NCI-H526 (cell line): Measurements from ENCODE around the gene ZC3H12D.
"Not testable (repeated sequence)": the region's sequence is repeated elsewhere in the genome, so short reads cannot be mapped to it uniquely, and the experiment has no call there.

Experiments used
- DNase-seq, 2 experiments: peaks; one replicate each; lab custom pipeline; 2025; lab: John Stamatoyannopoulos, UW

The ZC3H12D gene

GRCh38 chr6:149484733-149485700, at the start of gene ZC3H12D:
Gene ZC3H12D, minus strand, starts transcription at chr6:149485014. Its CDS starts 10,471 bp downstream, at chr6:149474543.
- no peak for DNase-seq

DNA sequence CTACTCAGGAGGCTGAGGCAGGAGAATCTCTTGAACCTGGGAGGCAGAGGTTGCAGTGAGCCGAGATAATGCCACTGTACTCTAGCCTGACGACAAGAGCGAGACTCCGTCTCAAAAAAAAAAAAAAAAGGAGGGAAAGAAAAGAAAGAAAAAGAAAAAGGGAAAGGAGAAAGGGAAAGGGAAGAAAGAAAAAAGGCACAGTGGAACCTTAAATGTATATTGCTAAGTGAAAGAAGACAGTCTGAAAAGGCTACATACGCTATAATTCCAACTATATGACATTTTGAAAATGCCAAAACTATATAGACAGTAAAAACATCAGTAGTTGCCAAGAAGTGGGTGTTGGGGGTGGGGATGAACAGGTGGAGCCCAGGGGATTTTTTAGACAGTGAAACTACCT, 44.8 kb upstream of the ZC3H12D start:
- DNase-seq: no peak

- no peak for DNase-seq
These were observed 30.7 kb upstream of the ZC3H12D start for GRCh38 chr6:149515494-149515893.

GRCh38 chr6:149513915-149514314, 29.1 kb upstream of the ZC3H12D start:
- no peak for DNase-seq

GRCh38 chr6:149510793-149511512, 26.1 kb upstream of the ZC3H12D start:
- DNase-seq: no peak

- DNase-seq: no peak
These were observed 23.7 kb upstream of the ZC3H12D start for GRCh38 chr6:149508485-149508884.

- DNase-seq: no peak
These were observed 19.1 kb upstream of the ZC3H12D start for GRCh38 chr6:149503872-149504271.

- DNase-seq: no peak
These were observed 18.5 kb upstream of the ZC3H12D start for GRCh38 chr6:149503276-149503675.

- no peak for DNase-seq
These were observed 17.0 kb upstream of the ZC3H12D start for GRCh38 chr6:149501768-149502167.

DNA sequence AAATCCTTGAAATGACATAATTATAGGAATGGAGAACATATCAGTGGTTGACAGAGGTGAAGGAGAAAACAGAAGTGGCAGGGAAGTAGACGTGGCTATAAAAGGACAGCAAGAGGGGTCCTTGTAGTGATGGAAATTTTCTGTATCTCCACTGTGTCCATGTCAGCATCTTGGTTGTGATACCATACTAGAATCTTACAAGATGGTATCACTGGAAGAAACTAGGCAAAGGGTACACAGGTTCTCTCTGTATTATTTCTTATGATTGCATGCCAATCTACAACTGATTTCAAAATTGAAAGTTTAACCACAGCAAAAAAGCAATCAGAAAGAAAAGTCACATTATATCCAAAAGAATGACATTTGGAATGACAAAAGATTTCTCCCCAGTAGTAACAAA, 16.4 kb upstream of the ZC3H12D start:
- DNase-seq: no peak

DNA sequence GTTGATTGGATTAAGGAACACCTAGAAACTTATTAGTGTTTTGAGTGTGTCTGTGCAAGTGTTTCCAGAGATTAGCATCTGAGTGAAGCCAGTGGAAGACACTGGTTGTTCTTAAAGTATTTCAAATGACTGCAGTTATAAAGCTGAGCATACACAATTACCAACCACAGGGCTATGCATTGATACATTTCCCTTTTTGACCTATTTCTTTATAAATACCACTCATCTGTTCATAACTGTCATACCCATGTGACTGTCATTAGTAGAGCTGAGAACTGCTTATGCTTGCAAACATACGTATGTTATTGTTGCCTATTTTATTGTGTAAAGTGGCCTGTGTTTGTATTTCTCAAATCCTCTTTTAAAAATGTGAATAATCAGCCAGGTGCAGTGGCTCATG, 15.3 kb upstream of the ZC3H12D start:
- DNase-seq: no peak

GRCh38 chr6:149499066-149499465, 14.3 kb upstream of the ZC3H12D start:
- DNase-seq: no peak

- DNase-seq: no peak
These were observed 12.6 kb upstream of the ZC3H12D start for GRCh38 chr6:149497365-149497764.

DNA sequence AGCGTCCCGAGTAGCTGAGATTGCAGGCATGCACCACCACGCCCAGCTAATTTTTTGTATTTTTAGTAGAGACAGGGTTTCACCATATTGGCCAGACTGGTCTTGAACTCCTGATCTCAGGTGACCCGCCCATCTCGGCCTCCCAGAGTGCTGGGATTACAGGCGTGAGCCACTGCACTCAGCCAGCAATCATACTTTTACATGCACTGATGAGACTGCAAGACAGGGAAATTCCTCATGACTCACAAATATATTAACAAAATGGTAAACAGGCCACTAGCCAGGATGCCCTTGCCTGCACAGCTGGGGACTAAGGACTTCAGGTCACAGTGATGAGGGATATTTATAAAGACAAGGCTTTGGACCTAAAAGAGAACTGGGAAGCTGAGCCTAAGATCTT, 11.8 kb upstream of the ZC3H12D start:
- not testable (repeated sequence) for DNase-seq

DNA sequence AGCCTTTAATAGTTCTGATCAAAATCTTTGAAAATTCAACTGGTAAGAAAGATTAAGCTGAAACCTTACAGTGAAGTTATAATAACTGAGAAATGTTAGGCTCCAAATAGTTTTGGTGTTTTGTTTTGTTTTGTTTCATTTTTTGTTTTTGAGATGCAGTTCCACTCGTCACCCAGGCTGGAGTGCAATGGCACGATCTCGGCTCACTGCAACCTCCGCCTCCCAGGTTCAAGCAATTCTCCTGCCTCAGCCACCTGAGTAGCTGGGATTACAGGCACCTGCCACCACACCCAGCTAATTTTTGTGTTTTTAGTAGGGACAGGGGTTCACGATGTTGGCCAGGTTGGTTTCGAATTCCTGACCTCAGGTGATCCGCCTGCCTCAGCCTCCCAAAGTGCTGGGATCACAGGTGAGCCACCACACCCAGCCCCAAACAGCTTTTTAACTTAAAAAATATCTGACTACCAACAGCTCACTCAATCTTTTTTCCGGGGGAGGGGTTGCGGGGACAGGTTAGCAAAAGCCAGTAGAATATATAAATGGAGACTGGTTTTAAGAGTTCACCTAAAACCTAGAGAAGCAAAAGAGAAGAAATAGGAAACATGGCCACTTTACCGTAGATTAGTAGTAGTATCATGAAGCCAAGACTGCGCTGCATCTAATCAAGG, 10.7 kb upstream of the ZC3H12D start:
- DNase-seq: not testable (repeated sequence)

GRCh38 chr6:149494810-149495209, 10.0 kb upstream of the ZC3H12D start:
- DNase-seq: not testable (repeated sequence)

DNA sequence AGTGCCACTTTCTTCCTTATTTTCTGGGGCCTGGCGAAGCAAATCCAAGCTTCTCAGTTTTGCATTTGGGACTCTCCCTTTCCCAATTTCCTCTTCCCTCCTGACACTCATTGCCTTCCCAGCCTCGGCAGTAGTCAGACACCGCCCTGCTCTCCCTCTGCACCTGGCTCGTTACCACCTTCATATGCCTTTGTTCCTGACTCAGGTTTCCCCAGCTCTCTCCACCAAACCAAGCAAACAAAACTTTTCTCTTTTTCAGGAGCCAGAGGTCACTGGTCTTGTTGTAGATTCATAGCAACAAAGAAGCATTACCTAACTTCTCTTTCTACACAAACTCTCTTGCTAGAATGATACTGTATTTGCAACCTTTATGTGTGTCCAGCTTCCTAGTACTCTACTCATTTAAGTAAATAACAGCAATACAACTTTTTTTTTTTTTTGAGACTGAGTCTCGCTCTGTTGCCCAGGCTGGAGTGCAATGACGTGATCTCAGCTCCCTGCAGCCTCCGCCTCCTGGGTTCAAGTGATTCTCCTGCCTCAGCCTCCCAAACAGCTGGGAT, 9.0 kb upstream of the ZC3H12D start:
- no peak for DNase-seq

DNA sequence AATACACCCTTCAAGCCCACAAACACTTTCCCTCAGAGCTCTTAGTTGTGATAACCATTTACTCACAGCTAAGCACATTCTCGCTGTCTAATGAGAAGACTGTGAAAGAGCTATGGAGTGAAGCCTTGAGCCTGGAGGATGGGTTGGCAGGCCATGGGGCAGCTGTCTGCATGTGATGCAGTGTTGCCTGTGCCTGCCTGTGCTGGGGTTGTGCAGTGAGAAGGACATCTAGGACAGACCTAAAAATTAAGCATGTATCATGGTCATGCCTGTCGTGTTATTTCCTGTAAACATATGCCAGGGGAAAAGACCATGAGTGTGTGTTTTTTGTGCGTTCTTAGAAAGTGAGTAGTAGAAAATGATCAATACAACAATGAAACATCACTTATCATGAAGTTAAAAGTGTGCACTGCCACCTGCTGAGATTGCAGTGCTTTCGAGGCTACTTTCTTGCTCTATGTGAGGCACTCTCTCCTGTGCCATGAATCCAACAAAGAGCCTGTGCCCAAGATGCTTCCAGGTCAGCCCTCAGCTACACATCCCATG, 8.1 kb upstream of the ZC3H12D start:
- no peak for DNase-seq

DNA sequence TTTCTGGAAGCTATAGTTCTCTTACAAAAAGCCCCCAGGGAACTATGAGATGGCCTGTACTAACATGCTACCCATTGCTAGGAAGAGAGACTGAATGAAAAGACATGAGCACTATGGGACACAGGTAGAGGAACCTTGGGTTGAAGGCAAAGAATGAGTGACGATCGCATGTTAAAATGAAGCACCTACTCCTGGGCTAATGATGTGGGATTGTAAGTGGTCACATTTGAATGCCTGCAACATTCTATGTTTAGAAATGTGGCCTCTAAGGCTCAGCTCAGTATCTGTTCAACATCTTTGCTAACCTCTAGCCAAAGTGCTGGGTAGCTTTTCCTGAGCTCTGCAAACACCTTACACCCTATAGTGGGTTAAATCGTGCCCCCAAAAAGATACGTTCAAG, 5.2 kb upstream of the ZC3H12D start:
- no peak for DNase-seq

- DNase-seq: no peak
These were observed 4.0 kb upstream of the ZC3H12D start for GRCh38 chr6:149488815-149489214.

DNA sequence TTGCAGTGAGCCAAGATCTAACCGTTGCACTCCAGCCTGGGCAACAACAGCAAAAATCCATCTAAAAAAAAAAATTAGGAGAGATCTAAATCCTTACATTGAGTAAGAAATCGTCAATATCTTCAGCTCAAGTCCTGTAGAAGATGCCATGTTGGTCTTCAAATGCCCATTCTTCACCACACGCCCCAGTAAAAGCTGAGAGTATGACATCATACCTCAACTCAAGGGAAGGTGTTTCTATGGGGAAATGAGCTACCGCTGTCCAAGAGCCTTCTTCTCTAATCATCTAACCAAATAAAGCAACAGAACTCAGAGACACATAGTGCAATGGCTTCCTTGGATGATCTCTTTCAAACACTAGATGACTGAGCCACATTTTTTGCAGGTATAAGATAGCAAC, 2.5 kb upstream of the ZC3H12D start:
- no peak for DNase-seq
